ENCODE data around the gene NFIC. TPM values are rescaled to one million over a fixed set of nuclear protein-coding genes. Genes with fewer than 3 reads are reported as not detected.
"Not testable (repeated sequence)": the region's sequence is repeated elsewhere in the genome, so short reads cannot be mapped to it uniquely, and the experiment has no call there.

The NFIC gene
- total RNA-seq, 1 experiment from 2014 or later, result 8.0 TPM

DNA sequence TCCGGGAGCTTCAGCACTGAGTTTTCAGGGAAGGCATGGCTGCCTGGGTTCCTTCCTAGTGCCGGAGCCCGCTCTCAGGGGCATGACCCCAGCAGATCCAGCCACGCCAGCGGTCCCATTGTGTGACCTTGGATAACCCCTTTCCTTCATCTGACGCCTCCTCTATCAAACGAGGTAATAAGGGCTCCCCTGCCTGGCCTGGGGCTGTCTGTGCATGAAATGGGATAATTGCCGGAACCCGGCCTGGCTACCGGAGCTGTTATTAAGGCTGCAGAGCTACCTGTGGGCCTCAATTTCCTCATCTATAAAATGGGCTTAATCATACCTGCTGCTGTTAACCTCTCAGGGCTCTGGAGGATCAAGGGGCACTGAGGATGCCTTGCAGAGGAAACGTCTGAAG lies 18.3 kb upstream of the NFIC start:
- no peaks in the 10 kb centered on the region; a peak in 1 of 5 replicates for H3K9me3 Mint-ChIP-seq
- no peak overlapping the region for H3K56ac ChIP-seq (ENCODE audit: insufficient read length, low read depth, low read length)
- no peaks in the 10 kb centered on the region; the same call in 1 of the 2 replicates for H3K27me3 ChIP-seq (ENCODE audit: insufficient read depth, low read length)
- H3T11ph ChIP-seq (ENCODE audit: low read length), result no peak overlapping the region
- no peaks in the 10 kb centered on the region for H4K20me1 ChIP-seq (ENCODE audit: control insufficient read depth, insufficient read depth, insufficient read length)
- H3K27me3 Mint-ChIP-seq (ENCODE audit: low read depth), result peaks cover 87% of the 10 kb centered on the region
- H4K5ac ChIP-seq (ENCODE audit: insufficient read length, low read depth, low read length), result no peak overlapping the region
- H2AFZ ChIP-seq (ENCODE audit: low read length), result no peak overlapping the region
- no peak overlapping the region for H2BK120ac ChIP-seq (ENCODE audit: low read depth, low read length, poor library complexity, severe bottlenecking)
- H3K27ac ChIP-seq (ENCODE audit: insufficient read length, low read depth, low read length), result no peak overlapping the region
- H2BK12ac ChIP-seq (ENCODE audit: insufficient read length, low read depth, low read length), result no peak overlapping the region
- no peak overlapping the region for H3K9ac ChIP-seq (ENCODE audit: extremely low read depth, insufficient read length, low read length)
- H3K14ac ChIP-seq (ENCODE audit: insufficient read depth, low read length), result no peak overlapping the region
- no CpG with 5 or more reads among the region's 11 CpGs for WGBS (ENCODE audit: extremely low coverage, insufficient read length, low lambda C conversion rate)
- no peak overlapping the region for H2BK5ac ChIP-seq (ENCODE audit: insufficient read length, low read length)
- no peak overlapping the region for H3K4me3 Mint-ChIP-seq
- H3K4me2 ChIP-seq (ENCODE audit: insufficient read depth, insufficient read length, low read length), result no peak overlapping the region
- no peaks in the 10 kb centered on the region for H3K9me3 ChIP-seq (ENCODE audit: control insufficient read depth, low read depth, low read length)
- no peak overlapping the region for H3K27ac Mint-ChIP-seq
- no peak overlapping the region for H3K23ac ChIP-seq (ENCODE audit: insufficient read length, low read depth, low read length)
- H3K36me3 Mint-ChIP-seq (ENCODE audit: insufficient read depth in 1 of 3, low read depth in 3 of 3), result no peaks in the 10 kb centered on the region
- H3K18ac ChIP-seq (ENCODE audit: insufficient read length, low read depth, low read length), result no peak overlapping the region
- H3K4me1 ChIP-seq (ENCODE audit: insufficient read depth, low read length), result no peaks in the 10 kb centered on the region
- H2BK15ac ChIP-seq (ENCODE audit: low read depth, low read length), result no peak overlapping the region
- TF ChIP-seq CTCF (conservative IDR thresholded peaks at IDR 0.05), result no peak
- no peaks in the 10 kb centered on the region for H3K79me1 ChIP-seq (ENCODE audit: insufficient read depth, low read depth, low read length, poor library complexity, severe bottlenecking)
- no peak overlapping the region for H2BK20ac ChIP-seq (ENCODE audit: low read depth, low read length, poor library complexity, severe bottlenecking)
- H3K4ac ChIP-seq (ENCODE audit: low read depth, low read length), result no peak overlapping the region
- H3K4me1 Mint-ChIP-seq, result no peaks in the 10 kb centered on the region
- no peaks in the 10 kb centered on the region for H3K79me2 ChIP-seq (ENCODE audit: insufficient read depth, low read length)
- H2AK5ac ChIP-seq (ENCODE audit: insufficient read length, low read length), result no peak overlapping the region
- H4K91ac ChIP-seq (ENCODE audit: insufficient read length, low read depth, low read length), result no peak overlapping the region
- H3K23me2 ChIP-seq (ENCODE audit: insufficient read length, low read depth, low read length, poor library complexity, severe bottlenecking), result no peaks in the 10 kb centered on the region
- H4K8ac ChIP-seq (replicated peaks; ENCODE audit: insufficient read length, low read depth, low read length), result no peak overlapping the region
- DNase-seq, result no peak

- not testable (repeated sequence) for H3K27me3 ChIP-seq (ENCODE audit: insufficient read depth, low read length); H3K79me1 ChIP-seq (ENCODE audit: insufficient read depth, low read depth, low read length, poor library complexity, severe bottlenecking); H3K14ac ChIP-seq (ENCODE audit: insufficient read depth, low read length); H2AFZ ChIP-seq (ENCODE audit: low read length); H4K8ac ChIP-seq (replicated peaks; ENCODE audit: insufficient read length, low read depth, low read length); H3K18ac ChIP-seq (ENCODE audit: insufficient read length, low read depth, low read length); H2BK120ac ChIP-seq (ENCODE audit: low read depth, low read length, poor library complexity, severe bottlenecking); H4K5ac ChIP-seq (ENCODE audit: insufficient read length, low read depth, low read length); H3K27ac ChIP-seq (ENCODE audit: insufficient read length, low read depth, low read length); H2BK5ac ChIP-seq (ENCODE audit: insufficient read length, low read length); H3T11ph ChIP-seq (ENCODE audit: low read length); H3K79me2 ChIP-seq (ENCODE audit: insufficient read depth, low read length); H2BK12ac ChIP-seq (ENCODE audit: insufficient read length, low read depth, low read length); H3K4ac ChIP-seq (ENCODE audit: low read depth, low read length); H2BK20ac ChIP-seq (ENCODE audit: low read depth, low read length, poor library complexity, severe bottlenecking); H4K91ac ChIP-seq (ENCODE audit: insufficient read length, low read depth, low read length); H2BK15ac ChIP-seq (ENCODE audit: low read depth, low read length); H3K27ac Mint-ChIP-seq; H3K56ac ChIP-seq (ENCODE audit: insufficient read length, low read depth, low read length); H3K4me3 Mint-ChIP-seq; H2AK5ac ChIP-seq (ENCODE audit: insufficient read length, low read length); H3K23ac ChIP-seq (ENCODE audit: insufficient read length, low read depth, low read length); H3K23me2 ChIP-seq (ENCODE audit: insufficient read length, low read depth, low read length, poor library complexity, severe bottlenecking); H3K4me2 ChIP-seq (ENCODE audit: insufficient read depth, insufficient read length, low read length); H3K36me3 Mint-ChIP-seq (ENCODE audit: insufficient read depth in 1 of 3, low read depth in 3 of 3); H3K9me3 ChIP-seq (ENCODE audit: control insufficient read depth, low read depth, low read length); H3K9me3 Mint-ChIP-seq; H3K9ac ChIP-seq (ENCODE audit: extremely low read depth, insufficient read length, low read length); H4K20me1 ChIP-seq (ENCODE audit: control insufficient read depth, insufficient read depth, insufficient read length); DNase-seq; H3K4me1 Mint-ChIP-seq; H3K4me1 ChIP-seq (ENCODE audit: insufficient read depth, low read length)
- WGBS (ENCODE audit: extremely low coverage, insufficient read length, low lambda C conversion rate), result no CpG with 5 or more reads among the region's 11 CpGs
- H3K27me3 Mint-ChIP-seq (ENCODE audit: low read depth), result peaks cover 91% of the 10 kb centered on the region
Measured at GRCh38 chr19:3348469-3348868, 17.9 kb upstream of the NFIC start.
